Peyer's patch (tissue), 4 donors: ENCODE results near the gene SRXN1. TPM values are rescaled to one million over a fixed set of nuclear protein-coding genes. Genes with fewer than 3 reads are reported as not detected.

Experiments
- DNase-seq, 3 donors: peaks; one replicate each; pipeline ENCODE4 v3.0.0-alpha.2; 2017 to 2019
- H3K27ac ChIP-seq, 4 donors: fragments of 200-600 bp; sonication (generic); one replicate each; pipeline ENCODE4 v1.5.1; 2016 to 2019
- H3K27me3 ChIP-seq, 2 donors: fragments of 200-600 bp; sonication (generic); one replicate each; pipeline ENCODE4 v1.5.1; 2019
- H3K36me3 ChIP-seq, 3 donors: fragments of 200-600 bp; sonication (generic); one replicate each; pipeline ENCODE4 v1.5.1; 2016 to 2019
- H3K4me1 ChIP-seq, 4 donors: fragments of 200-600 bp; sonication (generic); one replicate each; pipeline ENCODE4 v1.5.1; 2016 to 2019
- H3K4me3 ChIP-seq, 4 donors: fragments of 200-600 bp; sonication (generic); 1 replicate in 3 of 4; 2 replicates in 1 of 4; pipeline ENCODE4 v1.5.1; 2016 to 2019; ENCODE audit warnings: mild to moderate bottlenecking in 1 of 4
- H3K9me3 ChIP-seq, 4 donors: fragments of 200-600 bp; sonication (generic); one replicate each; pipeline ENCODE4 v1.5.1; 2016 to 2019; ENCODE audit warnings: mild to moderate bottlenecking in 1 of 4
- CTCF ChIP-seq, 6 experiments: fragments of 450-650 bp in 4 of 6; fragments of 200-600 bp in 2 of 6; sonication (generic) in 1 of 6; IDR thresholded peaks; one replicate each; pipeline ENCODE4 v1.5.1; 2017 to 2019; ENCODE audit warnings: antibody characterized with exemption in 6 of 6, mild to moderate bottlenecking in 3 of 6, moderate library complexity in 1 of 6
- POLR2A ChIP-seq, 2 donors: fragments of 450-650 bp; IDR thresholded peaks; one replicate each; pipeline ENCODE4 v1.5.1; 2017; ENCODE audit warnings: antibody characterized with exemption in 2 of 2, mild to moderate bottlenecking in 2 of 2, moderate library complexity in 2 of 2
- total RNA-seq, 4 donors: library from RNA; depleted of rRNA; stranded (reverse); fragments of >200 nt; gene quantifications; one replicate each; pipeline ENCODE4 v1.1.0, GENCODE V29; 2016

SRXN1 gene
- total RNA-seq, 4 donors from 2014 or later = 15.0 to 83.0 (median 29.9) TPM

GRCh38 chr20:689348-689747 is 36.3 kb upstream of the SRXN1 start:
- TF ChIP-seq POLR2A (IDR thresholded peaks at IDR 0.05) (no peak), CTCF (IDR thresholded peaks at IDR 0.05) (no peak)
- no peak for DNase-seq

GRCh38 chr20:688809-689212 is 35.8 kb upstream of the SRXN1 start:
- TF ChIP-seq POLR2A (IDR thresholded peaks at IDR 0.05) (no peak), CTCF (IDR thresholded peaks at IDR 0.05) (no peak)
- H3K4me1 ChIP-seq = no peaks in the 10 kb centered on the region
- DNase-seq = no peak
- H3K27ac ChIP-seq = no peak overlapping the region
- H3K27me3 ChIP-seq = no peaks in the 10 kb centered on the region
- H3K4me3 ChIP-seq = no peak overlapping the region
- no peaks in the 10 kb centered on the region for H3K36me3 ChIP-seq
- no peaks in the 10 kb centered on the region for H3K9me3 ChIP-seq

More at GRCh38 chr20:689348-689747, 36.3 kb upstream of the SRXN1 start:
- Histone ChIP-seq H3K9me3 (no peaks in the 10 kb centered on the region), H3K4me3 (no peak overlapping the region), H3K27me3 (no peaks in the 10 kb centered on the region), H3K4me1 (no peaks in the 10 kb centered on the region), H3K27ac (no peak overlapping the region), H3K36me3 (no peaks in the 10 kb centered on the region)

GRCh38 chr20:687468-688203 is 34.6 kb upstream of the SRXN1 start:
- no peak overlapping the region for H3K27ac ChIP-seq
- H3K4me1 ChIP-seq = no peaks in the 10 kb centered on the region
- no peaks in the 10 kb centered on the region for H3K36me3 ChIP-seq
- no peak for DNase-seq
- no peak overlapping the region for H3K4me3 ChIP-seq
- H3K9me3 ChIP-seq = no peaks in the 10 kb centered on the region
- no peaks in the 10 kb centered on the region for H3K27me3 ChIP-seq
- TF ChIP-seq POLR2A (IDR thresholded peaks at IDR 0.05) (no peak), CTCF (IDR thresholded peaks at IDR 0.05) (no peak)

DNA sequence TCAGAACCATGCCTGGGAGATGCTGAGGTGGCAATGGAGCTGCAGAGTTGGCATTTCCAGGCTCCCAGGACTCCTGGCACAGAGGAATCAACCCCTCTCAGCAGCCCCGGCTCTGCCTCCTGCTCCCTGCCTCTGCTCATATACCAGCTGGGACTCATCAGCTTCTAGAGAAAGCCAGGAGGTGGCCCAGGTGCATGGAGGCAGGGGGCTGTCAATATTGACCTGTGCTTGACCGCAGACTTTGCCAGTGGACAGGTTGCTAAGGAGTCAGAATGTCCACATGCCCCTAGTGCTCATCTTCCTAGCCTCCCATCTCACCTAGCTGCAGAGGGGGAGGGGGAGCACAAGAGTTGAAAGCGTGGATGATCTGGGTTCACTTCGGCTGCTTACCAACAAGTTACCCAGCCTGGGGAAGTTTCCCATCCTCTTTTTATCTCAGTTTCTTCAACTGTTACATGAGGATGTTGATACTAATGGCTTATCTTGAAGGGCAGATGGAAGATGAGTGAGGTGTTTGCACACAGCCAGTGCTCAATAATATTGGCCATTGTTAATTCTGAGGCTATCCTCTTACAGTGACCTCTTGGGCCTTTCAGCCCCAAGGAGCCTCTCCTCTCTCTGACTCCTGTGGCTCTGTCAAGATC is 31.8 kb upstream of the SRXN1 start:
- Histone ChIP-seq H3K4me1 (no peaks in the 10 kb centered on the region), H3K27me3 (no peaks in the 10 kb centered on the region), H3K9me3 (no peaks in the 10 kb centered on the region), H3K36me3 (no peaks in the 10 kb centered on the region), H3K27ac (no peak overlapping the region), H3K4me3 (no peak overlapping the region)
- no peak for TF ChIP-seq POLR2A (IDR thresholded peaks at IDR 0.05)
- TF ChIP-seq CTCF (IDR thresholded peaks at IDR 0.05) = no peak
- no peak for DNase-seq

DNA sequence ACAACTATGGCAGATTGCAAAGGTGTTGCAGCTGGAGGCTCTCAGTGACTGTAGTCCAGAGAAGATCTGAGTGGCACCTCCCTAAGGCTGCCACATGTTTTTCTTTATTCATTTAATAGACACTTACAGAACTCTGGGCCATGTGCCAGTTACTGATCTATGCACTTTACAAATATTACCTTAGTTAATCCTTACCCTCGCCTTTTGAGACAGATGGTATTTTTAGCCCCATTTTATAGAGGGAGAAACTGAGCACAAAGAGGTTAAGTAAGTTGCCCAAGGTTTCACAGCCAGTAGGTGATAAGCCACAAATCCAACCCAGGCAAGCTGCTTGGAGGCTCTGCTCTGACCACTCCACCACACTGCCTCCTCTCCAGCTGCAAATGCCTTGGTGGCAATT is 29.1 kb upstream of the SRXN1 start:
- Histone ChIP-seq H3K27me3 (no peaks in the 10 kb centered on the region), H3K4me1 (no peaks in the 10 kb centered on the region), H3K36me3 (no peaks in the 10 kb centered on the region), H3K4me3 (no peak overlapping the region), H3K9me3 (no peaks in the 10 kb centered on the region), H3K27ac (no peak overlapping the region)
- DNase-seq = no peak
- TF ChIP-seq CTCF (IDR thresholded peaks at IDR 0.05) (no peak), POLR2A (IDR thresholded peaks at IDR 0.05) (no peak)
